ENCODE data around the gene MTHFD2L. TPM values are rescaled to one million over a fixed set of nuclear protein-coding genes. Genes with fewer than 3 reads are reported as not detected.

The MTHFD2L gene
- total RNA-seq, 1 experiment from 2014 or later, result 34.0 TPM

DNA sequence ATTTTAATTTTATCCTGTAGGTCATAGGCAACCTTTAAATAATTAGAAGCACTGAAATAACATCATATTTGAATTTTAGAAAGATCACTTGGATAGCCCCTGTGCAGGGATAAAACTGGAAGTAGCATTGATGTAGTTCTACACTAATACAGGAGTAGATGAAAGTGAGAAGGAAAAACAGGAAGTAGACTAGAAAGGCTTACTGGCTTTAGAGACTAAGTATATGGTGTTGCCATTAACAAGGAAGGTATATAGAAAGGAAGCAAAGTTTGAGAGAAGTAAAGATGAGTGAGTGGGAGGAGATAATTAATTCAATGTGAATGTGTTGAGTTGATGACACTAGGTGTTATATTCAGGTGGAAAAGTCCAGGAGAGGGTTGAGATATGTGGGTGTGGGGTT lies 77.2 kb downstream of the MTHFD2L start:
- Histone ChIP-seq H3F3A (ENCODE audit: low read length, unreplicated experiment) (peaks cover 14% of the 10 kb centered on the region), H3K27ac (ENCODE audit: low read length) (no peak overlapping the region), H3K4me2 (ENCODE audit: low read length) (no peak overlapping the region), H3K79me2 (ENCODE audit: low read length) (no peaks in the 10 kb centered on the region), H3K9me3 (ENCODE audit: low read length) (no peaks in the 10 kb centered on the region), H3K36me3 (ENCODE audit: low read depth, low read length) (no peaks in the 10 kb centered on the region), H4K20me1 (ENCODE audit: low read length) (no peaks in the 10 kb centered on the region), H2AFZ (ENCODE audit: low read length) (no peak overlapping the region), H3K4me3 (ENCODE audit: low read length) (no peak overlapping the region), H3K9ac (ENCODE audit: low read length) (no peak overlapping the region), H3K4me1 (ENCODE audit: insufficient read depth, low read length) (peaks cover 24% of the 10 kb centered on the region), H3K27me3 (ENCODE audit: low read length) (no peaks in the 10 kb centered on the region), H3K9me2 (replicated peaks; ENCODE audit: low read length) (no peaks in the 10 kb centered on the region)
- intact Hi-C loops (cut with micrococcal nuclease), result no loop called here
- TF ChIP-seq EZH2 (IDR thresholded peaks at IDR 0.05; ENCODE audit: low read length, unreplicated experiment) (no peak), EZH2phosphoT487 (IDR thresholded peaks at IDR 0.05; ENCODE audit: borderline replicate concordance, low read length) (no peak)
- TF ChIP-seq, protein P1, sequence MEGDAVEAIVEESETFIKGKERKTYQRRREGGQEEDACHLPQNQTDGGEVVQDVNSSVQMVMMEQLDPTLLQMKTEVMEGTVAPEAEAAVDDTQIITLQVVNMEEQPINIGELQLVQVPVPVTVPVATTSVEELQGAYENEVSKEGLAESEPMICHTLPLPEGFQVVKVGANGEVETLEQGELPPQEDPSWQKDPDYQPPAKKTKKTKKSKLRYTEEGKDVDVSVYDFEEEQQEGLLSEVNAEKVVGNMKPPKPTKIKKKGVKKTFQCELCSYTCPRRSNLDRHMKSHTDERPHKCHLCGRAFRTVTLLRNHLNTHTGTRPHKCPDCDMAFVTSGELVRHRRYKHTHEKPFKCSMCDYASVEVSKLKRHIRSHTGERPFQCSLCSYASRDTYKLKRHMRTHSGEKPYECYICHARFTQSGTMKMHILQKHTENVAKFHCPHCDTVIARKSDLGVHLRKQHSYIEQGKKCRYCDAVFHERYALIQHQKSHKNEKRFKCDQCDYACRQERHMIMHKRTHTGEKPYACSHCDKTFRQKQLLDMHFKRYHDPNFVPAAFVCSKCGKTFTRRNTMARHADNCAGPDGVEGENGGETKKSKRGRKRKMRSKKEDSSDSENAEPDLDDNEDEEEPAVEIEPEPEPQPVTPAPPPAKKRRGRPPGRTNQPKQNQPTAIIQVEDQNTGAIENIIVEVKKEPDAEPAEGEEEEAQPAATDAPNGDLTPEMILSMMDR (conservative IDR thresholded peaks at IDR 0.05; ENCODE audit: low read depth, low read length), result no peak
- BruUV-seq (replicated peaks), result no TSS peak
- POLR2A ChIA-PET (ENCODE audit: unreplicated experiment), result interaction anchor here (0.6 kb wide), 1 partner anchor 60 kb away, joined by 4 read pairs; no protein-coding TSS in a partner anchor
- ATAC-seq (no peak), DNase-seq (no peak)
- CTCF ChIA-PET, result no interaction called here

DNA sequence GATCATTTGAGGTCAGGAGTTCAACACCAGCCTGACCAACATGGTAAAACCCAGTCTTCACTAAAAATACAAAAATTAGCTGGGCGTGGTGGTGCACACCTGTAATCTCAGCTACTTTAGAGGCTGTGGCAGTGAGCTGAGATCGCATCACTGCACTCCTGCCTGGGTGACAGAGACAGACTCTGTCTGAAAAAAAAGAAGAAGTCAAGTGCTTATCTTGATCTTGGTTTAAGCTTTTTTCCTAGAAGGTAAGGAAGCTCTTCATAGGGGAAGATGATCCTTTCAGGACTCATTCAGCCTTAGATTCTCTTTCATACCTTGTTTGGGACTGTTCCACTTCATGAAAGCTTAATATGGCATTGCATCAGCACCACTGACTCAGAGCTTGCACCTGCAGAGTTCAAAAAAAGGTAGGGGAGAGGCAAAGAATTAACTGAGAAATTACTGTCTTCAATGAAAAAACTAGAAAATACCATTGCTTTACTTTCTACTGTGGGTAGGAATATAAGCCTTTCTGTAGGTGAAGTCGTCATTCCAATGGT lies 79.6 kb downstream of the MTHFD2L start:
- Histone ChIP-seq H3K9me2 (replicated peaks; ENCODE audit: low read length) (no peaks in the 10 kb centered on the region), H3K27me3 (ENCODE audit: low read length) (no peaks in the 10 kb centered on the region), H3K27ac (ENCODE audit: low read length) (no peak overlapping the region), H3K9me3 (ENCODE audit: low read length) (no peaks in the 10 kb centered on the region), H3K9ac (ENCODE audit: low read length) (no peak overlapping the region), H3K4me1 (ENCODE audit: insufficient read depth, low read length) (peaks cover 3% of the 10 kb centered on the region), H2AFZ (ENCODE audit: low read length) (no peak overlapping the region), H3F3A (ENCODE audit: low read length, unreplicated experiment) (no peaks in the 10 kb centered on the region), H3K4me3 (ENCODE audit: low read length) (no peak overlapping the region), H4K20me1 (ENCODE audit: low read length) (no peaks in the 10 kb centered on the region), H3K36me3 (ENCODE audit: low read depth, low read length) (no peaks in the 10 kb centered on the region), H3K79me2 (ENCODE audit: low read length) (no peaks in the 10 kb centered on the region), H3K4me2 (ENCODE audit: low read length) (no peak overlapping the region)
- BruUV-seq (replicated peaks), result no TSS peak
- intact Hi-C loops (cut with micrococcal nuclease), result no loop called here
- CTCF ChIA-PET, result no interaction called here
- TF ChIP-seq EZH2phosphoT487 (IDR thresholded peaks at IDR 0.05; ENCODE audit: borderline replicate concordance, low read length), result no peak
- no peak for TF ChIP-seq EZH2 (IDR thresholded peaks at IDR 0.05; ENCODE audit: low read length, unreplicated experiment)
- TF ChIP-seq, protein P1 (conservative IDR thresholded peaks at IDR 0.05; ENCODE audit: low read depth, low read length), result no peak
- POLR2A ChIA-PET (ENCODE audit: unreplicated experiment), result no interaction called here
- ATAC-seq (no peak), DNase-seq (no peak)

GRCh38 chr4:74244049-74244448 lies 86.1 kb downstream of the MTHFD2L start:
- Histone ChIP-seq H3K36me3 (ENCODE audit: low read depth, low read length) (no peaks in the 10 kb centered on the region), H3K4me2 (ENCODE audit: low read length) (no peak overlapping the region), H3K9me3 (ENCODE audit: low read length) (no peaks in the 10 kb centered on the region), H3K27ac (ENCODE audit: low read length) (no peak overlapping the region), H3K79me2 (ENCODE audit: low read length) (no peaks in the 10 kb centered on the region), H3K9me2 (replicated peaks; ENCODE audit: low read length) (no peaks in the 10 kb centered on the region), H3K9ac (ENCODE audit: low read length) (no peak overlapping the region), H3K4me1 (ENCODE audit: insufficient read depth, low read length) (0 out of 2 replicates have a peak, but pooled peaks cover 5% of the 10 kb centered on the region), H4K20me1 (ENCODE audit: low read length) (no peaks in the 10 kb centered on the region), H3F3A (ENCODE audit: low read length, unreplicated experiment) (no peaks in the 10 kb centered on the region), H2AFZ (ENCODE audit: low read length) (no peak overlapping the region), H3K27me3 (ENCODE audit: low read length) (no peaks in the 10 kb centered on the region), H3K4me3 (ENCODE audit: low read length) (no peak overlapping the region)
- CTCF ChIA-PET, result no interaction called here
- intact Hi-C loops (cut with micrococcal nuclease), result no loop called here
- TF ChIP-seq EZH2 (IDR thresholded peaks at IDR 0.05; ENCODE audit: low read length, unreplicated experiment) (no peak), EZH2phosphoT487 (IDR thresholded peaks at IDR 0.05; ENCODE audit: borderline replicate concordance, low read length) (no peak)
- TF ChIP-seq, protein P1 (conservative IDR thresholded peaks at IDR 0.05; ENCODE audit: low read depth, low read length), result no peak
- DNase-seq (no peak), ATAC-seq (no peak)
- POLR2A ChIA-PET (ENCODE audit: unreplicated experiment), result no interaction called here
- BruUV-seq (replicated peaks), result no TSS peak

All from PC-3 (cell line).